HG03060 (cell line): ENCODE measurements around the gene ARID1B.

Source experiments
- ATAC-seq: cut with Tn5 transposase; IDR thresholded peaks from one replicate; pipeline ENCODE4 v1.9.1; 2021; ENCODE audit warnings: low read depth, moderate number of reproducible peaks; ENCODE audit not compliant: unreplicated experiment

The ARID1B gene

GRCh38 chr6:156875062-156875461 is 97.9 kb downstream of the ARID1B start:
- no peak for ATAC-seq

GRCh38 chr6:156876302-156876701 is 99.1 kb downstream of the ARID1B start:
- ATAC-seq = no peak

GRCh38 chr6:156877126-156877863 is 100.1 kb downstream of the ARID1B start:
- ATAC-seq = no peak

- ATAC-seq = no peak
Measured at GRCh38 chr6:156878681-156879080, 101.5 kb downstream of the ARID1B start.

GRCh38 chr6:156879186-156879585 is 102.0 kb downstream of the ARID1B start:
- no peak for ATAC-seq

GRCh38 chr6:156879591-156879990 is 102.4 kb downstream of the ARID1B start:
- no peak for ATAC-seq

- ATAC-seq = no peak
Measured at GRCh38 chr6:156880913-156881312, 103.7 kb downstream of the ARID1B start.

- ATAC-seq = no peak
Measured at GRCh38 chr6:156881687-156882629, 104.8 kb downstream of the ARID1B start.

GRCh38 chr6:156883497-156884252 is 106.5 kb downstream of the ARID1B start:
- ATAC-seq = no peak

- no peak for ATAC-seq
Measured at GRCh38 chr6:156884306-156884705, 107.1 kb downstream of the ARID1B start.

- ATAC-seq = no peak
Measured at GRCh38 chr6:156885562-156885961, 108.4 kb downstream of the ARID1B start.

- ATAC-seq = peak; percentile 74
Measured at GRCh38 chr6:156886409-156886808, 109.2 kb downstream of the ARID1B start.

GRCh38 chr6:156887623-156888269 is 110.6 kb downstream of the ARID1B start:
- no peak for ATAC-seq

GRCh38 chr6:156889469-156889868 is 112.3 kb downstream of the ARID1B start:
- no peak for ATAC-seq

- ATAC-seq = no peak
Measured at GRCh38 chr6:156889986-156890385, 112.8 kb downstream of the ARID1B start.

- no peak for ATAC-seq
Measured at GRCh38 chr6:156890627-156891314, 113.6 kb downstream of the ARID1B start.

- no peak for ATAC-seq
Measured at GRCh38 chr6:156897907-156898531, 120.8 kb downstream of the ARID1B start.

- ATAC-seq = no peak
Measured at GRCh38 chr6:156899071-156899470, 121.9 kb downstream of the ARID1B start.

GRCh38 chr6:156899532-156900135 is 122.5 kb downstream of the ARID1B start:
- ATAC-seq = no peak
